ENCODE measurements around the gene RNF5.

Gene RNF5

GRCh38 chr6:32151181-32151862 is 26.9 kb upstream of the RNF5 start:
- FAIRE-seq (no peak), DNase-seq (ENCODE audit: extremely low spot score, insufficient read length, low read depth) (no peak)

- FAIRE-seq: no peak
- no peak for DNase-seq (ENCODE audit: extremely low spot score, insufficient read length, low read depth)
Measured at GRCh38 chr6:32151863-32152768, 26.1 kb upstream of the RNF5 start, which contains the start of gene PRRT1. Gene PRRT1, minus strand, starts transcription at chr6:32151939. Its CDS starts 112 bp downstream, at chr6:32151827.

GRCh38 chr6:32152769-32153563 is 25.2 kb upstream of the RNF5 start:
- DNase-seq (ENCODE audit: extremely low spot score, insufficient read length, low read depth): no peak

GRCh38 chr6:32153564-32154513 is 24.4 kb upstream of the RNF5 start, which contains the start of gene PPT2:
Gene PPT2, plus strand, starts transcription at chr6:32154141. Its CDS starts 454 bp downstream, at chr6:32154595.
- no peak for FAIRE-seq
- no peak for DNase-seq (ENCODE audit: extremely low spot score, insufficient read length, low read depth)

More at GRCh38 chr6:32152769-32153563, 25.2 kb upstream of the RNF5 start:
- FAIRE-seq: no peak

GRCh38 chr6:32154514-32155161 is 23.6 kb upstream of the RNF5 start:
- peak; percentile 58 for DNase-seq (ENCODE audit: extremely low spot score, insufficient read length, low read depth)
- FAIRE-seq: peak; percentile 77

- no peak for DNase-seq (ENCODE audit: extremely low spot score, insufficient read length, low read depth)
Measured at GRCh38 chr6:32156891-32157290, 21.3 kb upstream of the RNF5 start.

GRCh38 chr6:32158052-32158451 is 20.2 kb upstream of the RNF5 start:
- FAIRE-seq (no peak), DNase-seq (ENCODE audit: extremely low spot score, insufficient read length, low read depth) (no peak)

More at GRCh38 chr6:32156891-32157290, 21.3 kb upstream of the RNF5 start:
- no peak for FAIRE-seq

GRCh38 chr6:32163559-32164258 is 14.5 kb upstream of the RNF5 start:
- DNase-seq (ENCODE audit: extremely low spot score, insufficient read length, low read depth) (no peak), FAIRE-seq (no peak)

GRCh38 chr6:32164295-32164694 is 13.9 kb upstream of the RNF5 start, which contains the start of gene EGFL8:
Gene EGFL8, plus strand, starts transcription at chr6:32164595. Its CDS starts 1,571 bp downstream, at chr6:32166166.
- FAIRE-seq (no peak), DNase-seq (ENCODE audit: extremely low spot score, insufficient read length, low read depth) (no peak)

- no peak for FAIRE-seq
- no peak for DNase-seq (ENCODE audit: extremely low spot score, insufficient read length, low read depth)
Measured at GRCh38 chr6:32166411-32167061, 11.7 kb upstream of the RNF5 start.

- DNase-seq (ENCODE audit: extremely low spot score, insufficient read length, low read depth) (no peak), FAIRE-seq (no peak)
Measured at GRCh38 chr6:32167154-32167760, 10.9 kb upstream of the RNF5 start.

GRCh38 chr6:32167761-32168262 is 10.4 kb upstream of the RNF5 start:
- DNase-seq (ENCODE audit: extremely low spot score, insufficient read length, low read depth) (no peak), FAIRE-seq (no peak)

GRCh38 chr6:32168350-32168749 is 9.9 kb upstream of the RNF5 start:
- no peak for DNase-seq (ENCODE audit: extremely low spot score, insufficient read length, low read depth)
- no peak for FAIRE-seq

- no peak for FAIRE-seq
Measured at GRCh38 chr6:32168807-32169591, 9.2 kb upstream of the RNF5 start.

GRCh38 chr6:32170294-32170693 is 7.9 kb upstream of the RNF5 start:
- no peak for FAIRE-seq

More at GRCh38 chr6:32168807-32169591, 9.2 kb upstream of the RNF5 start:
- no peak for DNase-seq (ENCODE audit: extremely low spot score, insufficient read length, low read depth)

GRCh38 chr6:32171234-32171633 is 7.0 kb upstream of the RNF5 start:
- FAIRE-seq: no peak
- no peak for DNase-seq (ENCODE audit: extremely low spot score, insufficient read length, low read depth)

More at GRCh38 chr6:32170294-32170693, 7.9 kb upstream of the RNF5 start:
- DNase-seq (ENCODE audit: extremely low spot score, insufficient read length, low read depth): no peak

Data from GM18507 (cell line).